SU-DHL-6 (cell line): ENCODE results near the gene DCAF4L1.

ENCODE experiments used
- H2AFZ ChIP-seq: fragments of 200-600 bp; sonication (generic); 2 replicates; pipeline ENCODE4 v1.6.1; 2014; ENCODE audit warnings: low read depth, mild to moderate bottlenecking, moderate library complexity, mixed read lengths, antibody characterized with exemption, low read length; ENCODE audit not compliant: severe bottlenecking
- H3F3A ChIP-seq: fragments of 200-600 bp; shearing (Covaris generic); 2 replicates; pipeline ENCODE4 v1.6.0; 2016; ENCODE audit warnings: antibody characterized with exemption, mild to moderate bottlenecking; ENCODE audit not compliant: insufficient read depth
- H3K27ac ChIP-seq: fragments of 200-600 bp; sonication (generic); 2 replicates; pipeline ENCODE4 v1.5.1; 2016; ENCODE audit warnings: low read depth, mild to moderate bottlenecking, low read length, moderate library complexity, mixed read lengths
- H3K27me3 ChIP-seq: fragments of 200-600 bp; sonication (generic), shearing (Covaris generic); 2 replicates; pipeline ENCODE4 v1.6.0; 2014; ENCODE audit warnings: mild to moderate bottlenecking, low read length
- H3K36me3 ChIP-seq: fragments of 200-600 bp; sonication (generic); 2 replicates; pipeline ENCODE4 v1.6.1; 2014; ENCODE audit warnings: mild to moderate bottlenecking, low read length, mixed read lengths
- H3K4me2 ChIP-seq: fragments of 300-600, 200-600 bp; shearing (Covaris generic), sonication (generic); 2 replicates; pipeline ENCODE4 v1.6.0; 2014; ENCODE audit warnings: low read length, low read depth, mild to moderate bottlenecking; ENCODE audit not compliant: poor library complexity, severe bottlenecking
- H3K4me3 ChIP-seq: fragments of 200-600 bp; sonication (generic); 2 replicates; pipeline ENCODE4 v1.5.1; 2014; ENCODE audit warnings: antibody characterized with exemption, low read length, mild to moderate bottlenecking, mixed read lengths; ENCODE audit not compliant: insufficient read depth, poor library complexity, severe bottlenecking
- H3K79me2 ChIP-seq: fragments of 200-600 bp; sonication (generic); 2 replicates; pipeline ENCODE4 v1.6.1; 2014; ENCODE audit warnings: mild to moderate bottlenecking, low read length, moderate library complexity; ENCODE audit not compliant: insufficient read depth
- H3K9ac ChIP-seq: fragments of 200-600 bp; sonication (generic); 2 replicates; pipeline ENCODE4 v1.7.0; 2014; ENCODE audit warnings: mild to moderate bottlenecking, low read length
- H3K9me2 ChIP-seq: fragments of 200-600 bp; sonication (generic); replicated peaks from 2 replicates; pipeline ENCODE4 v1.6.1; 2014; ENCODE audit warnings: low read length; ENCODE audit not compliant: insufficient read depth
- H3K9me3 ChIP-seq: fragments of 200-600 bp; sonication (generic); 2 replicates; pipeline ENCODE4 v1.6.1; 2014; ENCODE audit warnings: low read length, mixed read lengths; ENCODE audit not compliant: insufficient read depth
- H4K20me1 ChIP-seq: fragments of 200-600 bp; sonication (generic); 2 replicates; pipeline ENCODE4 v1.6.1; 2014; ENCODE audit warnings: low read depth, mild to moderate bottlenecking, antibody characterized with exemption, low read length, moderate library complexity, mixed read lengths
- CTCF ChIP-seq: fragments of 200-600 bp; sonication (generic); IDR thresholded peaks from one replicate; pipeline ENCODE4 v1.5.1; 2017; ENCODE audit warnings: antibody characterized with exemption, mild to moderate bottlenecking, low read length, moderate library complexity; ENCODE audit not compliant: insufficient read depth, poor library complexity, severe bottlenecking
- EZH2phosphoT487 ChIP-seq: fragments of 200-600 bp; sonication (generic), shearing (Covaris generic); conservative IDR thresholded peaks from 2 replicates; pipeline ENCODE4 v1.6.1; 2018; ENCODE audit warnings: mild to moderate bottlenecking, antibody characterized with exemption, low read length, moderate library complexity, mixed read lengths

Gene DCAF4L1

GRCh38 chr4:41982716-41983115, 1.2 kb downstream of the DCAF4L1 start:
- H3K27me3 ChIP-seq: no peaks in the 10 kb centered on the region
- H3F3A ChIP-seq: no peaks in the 10 kb centered on the region
- no peaks in the 10 kb centered on the region for H3K36me3 ChIP-seq
- no peak overlapping the region for H3K27ac ChIP-seq
- H2AFZ ChIP-seq: no peak overlapping the region
- TF ChIP-seq EZH2phosphoT487 (no peak), CTCF (no peak)
- H3K9ac ChIP-seq: no peak overlapping the region
- no peaks in the 10 kb centered on the region for H3K9me2 ChIP-seq
- no peak overlapping the region for H3K4me2 ChIP-seq
- no peaks in the 10 kb centered on the region for H3K9me3 ChIP-seq
- no peak overlapping the region for H3K4me3 ChIP-seq
- no peaks in the 10 kb centered on the region for H4K20me1 ChIP-seq
- H3K79me2 ChIP-seq: no peaks in the 10 kb centered on the region

- Histone ChIP-seq H3K27me3 (no peaks in the 10 kb centered on the region), H3F3A (peaks cover 7% of the 10 kb centered on the region), H3K79me2 (0 out of 2 replicates have a peak, but pooled peaks cover 3% of the 10 kb centered on the region), H3K4me2 (no peak overlapping the region), H3K4me3 (no peak overlapping the region), H3K9me3 (no peaks in the 10 kb centered on the region), H3K36me3 (no peaks in the 10 kb centered on the region), H3K9ac (no peak overlapping the region), H3K9me2 (no peaks in the 10 kb centered on the region), H2AFZ (no peak overlapping the region), H4K20me1 (no peaks in the 10 kb centered on the region), H3K27ac (no peak overlapping the region)
- TF ChIP-seq EZH2phosphoT487 (no peak), CTCF (no peak)
Measured at GRCh38 chr4:41985151-41985550, 3.6 kb downstream of the DCAF4L1 start.

- Histone ChIP-seq H3F3A (peaks cover 20% of the 10 kb centered on the region), H4K20me1 (no peaks in the 10 kb centered on the region), H3K9me2 (no peaks in the 10 kb centered on the region), H3K27ac (no peak overlapping the region), H3K36me3 (0 out of 2 replicates have a peak, but pooled peaks cover 2% of the 10 kb centered on the region), H2AFZ (peak overlapping the region; percentile 92), H3K9me3 (no peaks in the 10 kb centered on the region), H3K27me3 (no peaks in the 10 kb centered on the region), H3K79me2 (peaks cover 39% of the 10 kb centered on the region), H3K4me3 (peak overlapping the region; percentile 93), H3K9ac (peak overlapping the region; percentile 79), H3K4me2 (peak overlapping the region; percentile 87)
- TF ChIP-seq CTCF (no peak), EZH2phosphoT487 (no peak)
Measured at GRCh38 chr4:41989994-41990364, 8.4 kb downstream of the DCAF4L1 start.
